GM18511 (cell line): ENCODE data around the gene CNGB1.
"Not testable (repeated sequence)": the region's sequence is repeated elsewhere in the genome, so short reads cannot be mapped to it uniquely, and the experiment has no call there.

Experiments
- ATAC-seq: cut with Tn5 transposase; IDR thresholded peaks from one replicate; pipeline ENCODE4 v1.9.1; 2021; ENCODE audit warnings: mild to moderate bottlenecking, moderate library complexity; ENCODE audit not compliant: unreplicated experiment

The CNGB1 gene

GRCh38 chr16:57956270-57956808 is 14.6 kb downstream of the CNGB1 start:
- no peak for ATAC-seq

GRCh38 chr16:57955572-57956188 is 15.2 kb downstream of the CNGB1 start:
- no peak for ATAC-seq

GRCh38 chr16:57953857-57954256 is 17.1 kb downstream of the CNGB1 start:
- ATAC-seq: no peak

DNA sequence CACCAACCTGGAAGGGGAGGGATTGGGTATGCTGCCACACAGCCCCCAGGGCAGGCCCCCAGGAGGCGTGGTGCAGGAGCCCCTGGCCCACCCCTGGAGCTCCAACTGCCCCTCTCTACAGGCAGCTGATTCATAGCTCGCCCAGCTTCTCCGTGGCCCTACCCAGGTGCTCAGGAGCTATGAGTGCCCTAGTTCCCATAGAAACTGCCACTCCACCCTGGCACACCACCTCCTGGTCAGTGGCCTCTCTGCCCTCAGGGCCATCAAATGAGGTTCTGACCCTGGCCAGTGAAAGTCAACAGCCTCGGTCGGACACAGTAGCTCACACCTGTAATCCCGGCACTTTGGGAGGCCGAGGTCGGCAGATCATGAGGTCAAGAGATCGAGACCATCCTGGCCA is 18.0 kb downstream of the CNGB1 start:
- no peak for ATAC-seq

DNA sequence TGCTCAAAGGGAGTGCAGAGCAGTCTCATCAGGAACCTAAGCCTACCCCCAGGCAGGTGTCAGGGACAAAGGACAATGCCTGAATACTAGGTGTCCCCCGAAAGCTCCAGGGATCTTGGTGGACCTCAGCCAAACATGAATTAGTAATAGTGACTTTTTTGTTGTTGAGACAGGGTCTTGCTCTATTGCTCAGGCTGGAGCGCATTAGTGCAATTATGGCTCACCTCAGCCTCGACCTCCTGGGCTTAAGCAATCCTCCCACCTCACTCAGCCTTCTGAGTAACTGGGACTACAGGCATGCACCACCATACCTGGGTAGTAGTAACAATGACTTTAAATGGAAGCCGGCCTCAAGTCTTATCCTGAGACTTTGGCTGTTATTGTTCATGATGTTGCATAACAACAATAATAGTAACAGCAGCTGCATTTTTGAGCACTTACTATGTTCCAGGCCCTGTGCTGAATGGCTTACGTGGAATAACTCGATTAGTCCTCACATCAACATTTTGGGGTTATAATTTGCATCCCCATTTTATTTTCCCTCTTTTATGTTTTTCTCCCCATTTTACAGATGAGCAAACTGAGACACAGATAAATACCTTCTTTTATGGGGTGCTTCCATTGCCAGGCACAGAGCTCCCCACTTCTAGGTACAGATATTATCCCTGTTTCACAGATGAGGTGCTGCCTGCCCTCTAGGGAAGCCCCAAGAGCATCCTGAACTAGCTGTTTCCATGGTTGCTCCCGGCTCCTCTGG is 19.5 kb downstream of the CNGB1 start:
- ATAC-seq: no peak

GRCh38 chr16:57950382-57950781 is 20.5 kb downstream of the CNGB1 start:
- no peak for ATAC-seq

DNA sequence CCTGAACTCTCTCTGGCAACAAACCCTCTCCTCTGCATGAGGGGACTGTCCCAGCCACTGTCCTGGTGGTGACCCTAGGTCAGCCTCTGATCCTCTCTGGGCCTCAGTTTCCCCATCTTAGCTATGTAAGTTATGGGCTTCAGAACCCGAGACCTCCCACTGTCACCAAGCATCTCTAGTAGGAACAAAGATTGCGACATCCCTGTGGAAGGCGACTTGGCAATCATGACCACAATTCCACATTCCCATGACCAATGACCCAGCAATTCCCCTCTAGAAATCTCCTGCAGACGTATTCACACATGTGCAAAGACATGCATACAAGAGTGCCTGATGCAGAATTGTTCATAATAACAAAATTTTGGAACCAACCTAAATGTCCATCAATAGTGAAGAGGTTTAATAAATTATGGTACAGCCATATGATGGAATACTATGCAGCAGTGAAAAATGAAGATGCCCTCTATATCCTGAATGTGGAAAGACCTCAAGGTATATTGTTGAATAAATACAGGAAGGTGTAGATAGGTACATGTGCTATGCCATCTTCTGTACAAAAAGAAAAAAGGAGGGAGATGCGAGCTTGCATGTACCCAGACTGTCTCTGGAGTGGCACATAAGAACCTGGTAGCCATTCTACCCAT is 21.2 kb downstream of the CNGB1 start:
- ATAC-seq: no peak

DNA sequence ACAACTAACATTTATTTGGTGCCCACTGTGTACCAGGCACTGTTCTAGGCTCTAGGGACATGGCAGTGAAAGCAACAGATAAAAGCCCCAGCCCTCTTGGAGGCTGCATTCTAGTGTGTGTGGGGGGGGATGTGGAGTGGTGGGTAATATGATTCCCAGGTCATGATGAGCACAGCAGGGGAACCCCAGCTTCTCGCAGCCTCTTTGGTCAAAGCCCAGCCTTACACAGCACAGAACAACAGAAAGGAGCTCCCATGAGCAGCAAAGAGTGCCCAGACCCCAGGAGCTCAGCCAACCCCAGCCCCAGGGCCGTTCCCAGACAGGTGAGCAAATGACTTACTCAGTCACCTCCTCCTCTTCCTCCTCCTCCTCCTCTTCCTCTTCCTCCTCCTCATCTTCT is 21.9 kb downstream of the CNGB1 start:
- no peak for ATAC-seq

DNA sequence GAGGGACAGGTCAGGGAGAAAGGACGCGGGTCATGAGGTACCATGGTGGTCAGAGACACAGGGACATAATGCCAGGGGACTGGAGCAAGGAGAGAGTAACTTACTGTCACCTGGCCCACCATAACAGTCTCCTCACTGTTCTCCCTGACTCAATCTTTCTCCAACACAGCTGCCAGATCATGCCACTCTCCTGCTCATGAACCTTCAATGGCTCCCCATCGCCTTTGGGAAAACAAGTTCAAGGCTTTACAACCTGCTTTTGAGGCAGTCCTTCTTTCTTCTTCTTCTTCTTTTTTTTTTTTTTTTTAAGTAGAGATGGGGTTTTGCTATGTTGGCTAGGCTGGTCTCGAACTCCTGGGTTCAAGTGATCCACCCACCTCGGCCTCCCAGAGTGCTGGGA is 22.9 kb downstream of the CNGB1 start:
- no peak for ATAC-seq

DNA sequence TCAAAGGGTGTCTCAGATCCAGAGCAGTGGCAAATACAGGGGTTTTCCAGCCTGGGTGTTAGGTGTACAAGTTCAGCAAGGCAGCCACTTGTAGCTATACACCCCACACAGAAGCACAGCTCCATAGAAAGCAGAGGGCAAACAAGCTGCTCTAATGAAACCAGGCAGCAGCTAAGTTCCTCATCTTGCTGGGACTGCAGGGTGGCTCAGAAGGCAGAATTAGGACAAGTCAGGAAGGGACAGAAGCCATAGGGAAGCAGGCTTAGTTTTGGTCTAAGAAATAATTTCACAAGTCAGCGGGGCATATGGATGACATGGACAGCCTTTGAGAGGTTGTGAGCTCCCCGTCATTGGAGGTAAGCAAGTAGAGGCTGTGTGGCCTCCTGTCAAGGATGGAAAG is 23.7 kb downstream of the CNGB1 start:
- no peak for ATAC-seq

- no peak for ATAC-seq
Measured at GRCh38 chr16:57946181-57946801, 24.6 kb downstream of the CNGB1 start.

- no peak for ATAC-seq
Measured at GRCh38 chr16:57945740-57946138, 25.2 kb downstream of the CNGB1 start.

DNA sequence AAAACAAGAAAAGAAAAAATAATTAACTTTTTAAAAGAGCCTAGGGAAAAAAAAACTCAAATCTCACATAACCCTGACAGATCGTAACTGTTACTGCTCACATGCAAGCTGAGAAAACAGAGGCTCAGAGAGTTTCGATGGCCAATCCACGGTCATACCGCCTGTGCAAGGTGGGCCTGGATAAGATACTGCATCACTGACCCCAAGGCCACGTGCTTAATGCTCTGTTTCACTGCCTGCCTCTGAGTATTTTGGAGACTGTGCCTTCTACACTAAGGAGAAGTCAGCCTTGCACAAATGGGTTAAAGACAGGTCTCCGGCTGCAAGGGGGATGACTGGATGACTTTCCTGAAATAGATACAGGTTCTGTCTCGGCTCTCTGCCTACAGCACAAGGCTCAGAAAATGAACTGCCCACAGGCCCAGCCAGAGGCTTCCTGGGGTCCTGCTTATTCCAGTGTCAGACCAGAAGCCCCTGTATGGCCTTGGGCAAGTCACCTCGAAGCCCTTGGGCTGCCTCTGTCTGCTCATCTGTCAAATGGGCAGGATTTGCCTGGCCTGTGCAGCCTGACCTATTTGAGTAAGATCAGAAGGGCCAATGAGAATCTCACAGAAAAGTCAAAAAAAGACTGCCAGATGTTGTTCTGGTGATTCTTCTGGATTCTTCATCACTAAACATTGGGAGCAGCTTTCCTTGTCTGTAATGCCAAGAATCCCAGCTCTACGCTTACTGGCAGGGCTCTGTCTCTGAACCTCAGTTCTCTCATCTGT is 25.8 kb downstream of the CNGB1 start:
- no peak for ATAC-seq

GRCh38 chr16:57943381-57943780 is 27.5 kb downstream of the CNGB1 start:
- ATAC-seq: not testable (repeated sequence)

GRCh38 chr16:57941901-57942300 is 29.0 kb downstream of the CNGB1 start:
- not testable (repeated sequence) for ATAC-seq

GRCh38 chr16:57941016-57941664 is 29.8 kb downstream of the CNGB1 start:
- ATAC-seq: no peak

GRCh38 chr16:57940382-57940966 is 30.5 kb downstream of the CNGB1 start:
- no peak for ATAC-seq

GRCh38 chr16:57939872-57940224 is 31.1 kb downstream of the CNGB1 start:
- ATAC-seq: no peak

DNA sequence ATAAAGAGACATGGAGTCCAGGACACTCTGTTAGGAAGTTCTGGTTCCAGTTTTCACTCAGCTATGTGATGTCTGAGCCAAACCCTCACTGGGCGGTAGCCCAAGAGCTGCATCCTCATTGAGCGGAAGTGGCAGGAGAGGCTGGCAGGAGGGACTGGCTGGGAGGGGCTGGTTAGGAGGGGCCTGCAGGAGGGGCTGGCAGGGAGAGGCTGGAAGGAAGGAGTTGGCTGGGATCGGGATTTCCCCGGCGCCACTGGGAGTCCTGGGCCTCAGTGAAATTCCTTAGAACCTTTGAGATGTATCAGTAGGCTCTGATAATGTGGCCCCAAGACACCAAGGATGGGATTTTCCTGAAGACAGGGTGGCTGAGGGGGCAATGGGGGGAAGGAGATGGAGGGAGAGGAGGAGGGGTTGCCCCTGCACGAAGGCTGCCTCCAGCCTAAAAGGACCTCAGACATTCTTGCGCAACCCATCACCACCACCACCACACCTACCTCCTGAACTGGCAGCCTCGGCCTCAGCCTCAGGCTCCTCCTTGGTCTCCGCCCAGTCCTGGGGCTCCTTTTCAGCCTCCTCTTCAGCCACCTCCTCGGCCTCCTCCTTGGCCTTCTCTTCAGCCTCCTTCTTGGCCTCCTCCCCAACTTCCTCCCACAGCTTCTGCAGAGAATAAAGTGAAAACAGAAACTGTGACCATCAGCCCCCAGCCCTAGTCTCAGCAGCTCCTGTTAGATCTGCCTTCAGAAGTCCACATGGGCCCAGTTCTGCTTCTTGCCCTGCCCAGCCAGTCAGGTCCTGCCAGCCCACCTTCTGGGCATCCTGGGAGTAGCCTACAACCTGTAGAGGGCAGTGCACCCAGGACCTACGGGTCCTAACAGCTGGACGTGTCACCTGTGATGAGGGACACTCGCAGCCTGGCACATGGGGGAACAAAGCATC is 31.7 kb downstream of the CNGB1 start:
- ATAC-seq: no peak
